PC-3 (cell line): ENCODE measurements around the gene LNX2. TPM values are rescaled to one million over a fixed set of nuclear protein-coding genes. Genes with fewer than 3 reads are reported as not detected.

ENCODE experiments used
- ATAC-seq: fragments of 200-7000 bp; cut with Tn5 transposase; 2 replicates; pipeline ENCODE4 v1.9.1; 2020; ENCODE audit warnings: mild to moderate bottlenecking, moderate library complexity
- BruUV-seq: library from RNA; stranded (reverse); fragments of 400-500 nt; replicated peaks from 2 replicates; lab custom pipeline; 2021; lab: Mats Ljungman, UMichigan
- CTCF ChIA-PET: fragments of 300-600 bp; sonication (Branson Sonifier 250); formaldehyde crosslinking; loops from one replicate; lab custom pipeline; 2022; ENCODE audit warnings: antibody characterized with exemption; lab: Charles Lee
- POLR2A ChIA-PET: fragments of 300-600 bp; sonication (Branson Sonifier 250); formaldehyde crosslinking; loops from one replicate; lab custom pipeline; 2022; ENCODE audit warnings: antibody characterized with exemption; ENCODE audit not compliant: unreplicated experiment; lab: Charles Lee
- DNase-seq: peaks from one replicate; pipeline ENCODE4 v3.0.0-alpha.2; 2015
- H2AFZ ChIP-seq: fragments of 300-600 bp; sonication (generic); 2 replicates; pipeline ENCODE4 v1.6.0; 2016; ENCODE audit warnings: antibody characterized with exemption, low read length
- H3F3A ChIP-seq: fragments of 300-600 bp; sonication (generic); one replicate; pipeline ENCODE4 v1.6.0; 2017; ENCODE audit warnings: antibody characterized with exemption, low read length, control low read depth, mild to moderate bottlenecking; ENCODE audit not compliant: unreplicated experiment
- H3K27ac ChIP-seq: fragments of 300-600 bp; sonication (generic); 2 replicates; pipeline ENCODE4 v1.5.1; 2016; ENCODE audit warnings: mild to moderate bottlenecking, low read length
- H3K27me3 ChIP-seq: fragments of 300-600 bp; sonication (generic); 2 replicates; pipeline ENCODE4 v1.6.1; 2016; ENCODE audit warnings: low read length, mixed read lengths
- H3K36me3 ChIP-seq: fragments of 300-600 bp; sonication (generic); 2 replicates; pipeline ENCODE4 v1.6.1; 2016; ENCODE audit warnings: low read depth, mixed run types, low read length, mixed read lengths
- H3K4me1 ChIP-seq: fragments of 300-600 bp; sonication (generic); 2 replicates; pipeline ENCODE4 v1.5.1; 2016; ENCODE audit warnings: low read length; ENCODE audit not compliant: insufficient read depth
- H3K4me2 ChIP-seq: fragments of 300-600 bp; sonication (generic); 2 replicates; pipeline ENCODE4 v1.6.0; 2016; ENCODE audit warnings: low read length
- H3K4me3 ChIP-seq: fragments of 300-600 bp; sonication (generic); 2 replicates; pipeline ENCODE4 v1.5.1; 2016; ENCODE audit warnings: mild to moderate bottlenecking, low read length, mixed read lengths
- H3K79me2 ChIP-seq: fragments of 300-600 bp; sonication (generic); 2 replicates; pipeline ENCODE4 v1.6.1; 2017; ENCODE audit warnings: low read length, mixed read lengths
- H3K9ac ChIP-seq: fragments of 300-600 bp; sonication (generic); 2 replicates; pipeline ENCODE4 v1.6.0; 2016; ENCODE audit warnings: mild to moderate bottlenecking, low read length
- H3K9me2 ChIP-seq: fragments of 300-600 bp; sonication (generic); replicated peaks from 2 replicates; pipeline ENCODE4 v1.6.1; 2016; ENCODE audit warnings: mixed run types, low read length, mixed read lengths
- H3K9me3 ChIP-seq: fragments of 300-600 bp; sonication (generic); 2 replicates; pipeline ENCODE4 v1.6.1; 2016; ENCODE audit warnings: low read length, mixed read lengths
- H4K20me1 ChIP-seq: fragments of 300-600 bp; sonication (generic); 2 replicates; pipeline ENCODE4 v1.6.1; 2016; ENCODE audit warnings: low read length, mixed read lengths
- CTCF ChIP-seq: fragments of 300-600 bp; sonication (generic); conservative IDR thresholded peaks from 2 replicates; pipeline ENCODE4 v1.5.1; 2017; ENCODE audit warnings: antibody characterized with exemption, low read depth, mild to moderate bottlenecking, low read length
- EZH2 ChIP-seq: fragments of 300-600 bp; sonication (generic); IDR thresholded peaks from one replicate; pipeline ENCODE4 v1.6.1; 2017; ENCODE audit warnings: antibody characterized with exemption, mild to moderate bottlenecking, low read length; ENCODE audit not compliant: unreplicated experiment
- EZH2phosphoT487 ChIP-seq: fragments of 300-600 bp; sonication (generic); IDR thresholded peaks from 2 replicates; pipeline ENCODE4 v1.6.1; 2018; ENCODE audit warnings: mild to moderate bottlenecking, antibody characterized with exemption, low read length, borderline replicate concordance
- intact Hi-C: fragments of 100-400 bp; cut with micrococcal nuclease; formaldehyde crosslinking; loops from 2 replicates; pipeline ENCODE4 v1.9.0; 2023
- total RNA-seq: library from RNA; depleted of rRNA; stranded (reverse); fragments of >200 nt; gene quantifications from 2 replicates; pipeline ENCODE4 v1.2.3, GENCODE V29; 2014

Gene LNX2
- total RNA-seq, 1 experiment from 2014 or later: 6.0 TPM

GRCh38 chr13:27592865-27593264 is 27.5 kb downstream of the LNX2 start:
- intact Hi-C loops: no loop called here
- BruUV-seq: no TSS peak
- POLR2A ChIA-PET: no interaction called here

DNA sequence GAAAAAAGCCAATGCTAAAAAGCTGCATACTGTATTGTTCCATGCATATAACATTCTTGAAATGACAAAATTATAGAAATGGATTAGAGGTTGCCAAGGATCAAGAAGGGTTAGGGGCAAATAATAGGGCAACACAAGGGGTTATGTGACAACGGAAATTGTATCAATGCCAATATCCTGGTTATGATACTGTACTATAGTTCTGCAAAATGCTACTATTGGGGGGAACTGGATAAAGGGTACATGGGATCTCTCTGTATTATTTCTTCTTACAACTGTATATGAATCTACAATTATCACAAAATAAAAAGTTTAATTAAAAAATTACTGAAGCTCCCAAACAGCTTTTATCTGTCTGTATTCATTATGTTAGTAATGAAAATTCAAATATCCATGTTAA is 31.9 kb downstream of the LNX2 start:
- Histone ChIP-seq H3F3A (no peaks in the 10 kb centered on the region), H3K9me2 (no peaks in the 10 kb centered on the region), H3K9ac (no peak overlapping the region), H3K4me2 (no peak overlapping the region), H4K20me1 (no peaks in the 10 kb centered on the region), H3K27ac (no peak overlapping the region), H3K79me2 (0 out of 2 replicates have a peak, but pooled peaks cover 10% of the 10 kb centered on the region), H3K4me1 (no peaks in the 10 kb centered on the region), H2AFZ (no peak overlapping the region), H3K9me3 (no peaks in the 10 kb centered on the region), H3K4me3 (no peak overlapping the region), H3K36me3 (no peaks in the 10 kb centered on the region), H3K27me3 (no peaks in the 10 kb centered on the region)
- DNase-seq: no peak
- intact Hi-C loops: no loop called here
- no TSS peak for BruUV-seq
- CTCF ChIA-PET: no interaction called here
- ATAC-seq: no peak
- POLR2A ChIA-PET: no interaction called here
- no peak for TF ChIP-seq EZH2phosphoT487
- no peak for TF ChIP-seq EZH2
- no peak for TF ChIP-seq CTCF

More at GRCh38 chr13:27592865-27593264, 27.5 kb downstream of the LNX2 start:
- DNase-seq (no peak), ATAC-seq (no peak)
- Histone ChIP-seq H3K4me1 (peaks cover 8% of the 10 kb centered on the region; the same call in 1 of the 2 replicates), H3K4me3 (no peak overlapping the region), H3K4me2 (no peak overlapping the region), H4K20me1 (no peaks in the 10 kb centered on the region), H3K36me3 (no peaks in the 10 kb centered on the region), H3K27me3 (no peaks in the 10 kb centered on the region), H3F3A (no peaks in the 10 kb centered on the region), H3K9me2 (no peaks in the 10 kb centered on the region), H3K79me2 (peaks cover 36% of the 10 kb centered on the region), H3K9ac (no peak overlapping the region), H2AFZ (no peak overlapping the region), H3K27ac (no peak overlapping the region), H3K9me3 (no peaks in the 10 kb centered on the region)
- CTCF ChIA-PET: no interaction called here
- TF ChIP-seq EZH2: no peak
- no peak for TF ChIP-seq CTCF
- TF ChIP-seq EZH2phosphoT487: no peak

GRCh38 chr13:27587095-27587746 is 33.1 kb downstream of the LNX2 start:
- ATAC-seq (no peak), DNase-seq (no peak)
- Histone ChIP-seq H3K27me3 (no peaks in the 10 kb centered on the region), H2AFZ (no peak overlapping the region), H3K9me3 (no peaks in the 10 kb centered on the region), H3K36me3 (no peaks in the 10 kb centered on the region), H3K79me2 (0 out of 2 replicates have a peak, but pooled peaks cover 3% of the 10 kb centered on the region), H3K9ac (no peak overlapping the region), H4K20me1 (no peaks in the 10 kb centered on the region), H3K9me2 (no peaks in the 10 kb centered on the region), H3F3A (no peaks in the 10 kb centered on the region), H3K4me3 (no peak overlapping the region), H3K4me2 (no peak overlapping the region), H3K27ac (no peak overlapping the region), H3K4me1 (no peaks in the 10 kb centered on the region)
- TF ChIP-seq CTCF (no peak), EZH2phosphoT487 (no peak), EZH2 (no peak)
- no TSS peak for BruUV-seq
- ChIA-PET CTCF (no interaction called here), POLR2A (interaction anchor here (0.6 kb wide), 1 partner anchor 563 kb away, joined by 3 read pairs; no protein-coding TSS in a partner anchor)
- intact Hi-C loops: no loop called here
